H4 (cell line): Measurements from ENCODE around the gene ST7. TPM values are rescaled to one million over a fixed set of nuclear protein-coding genes. Genes with fewer than 3 reads are reported as not detected.
"Not testable (repeated sequence)": the region's sequence is repeated elsewhere in the genome, so short reads cannot be mapped to it uniquely, and the experiment has no call there.

Source experiments
- DNase-seq: peaks from one replicate; pipeline ENCODE4 v3.0.0-alpha.2; 2015; ENCODE audit warnings: low spot score
- total RNA-seq: library from RNA; depleted of rRNA; stranded (reverse); fragments of >200 nt; shearing (Covaris generic); gene quantifications from 2 replicates; pipeline ENCODE4 v1.2.3, GENCODE V29; 2014

ST7 gene
- total RNA-seq, 1 experiment from 2014 or later = 27.6 TPM

GRCh38 chr7:117218700-117219099, 265.4 kb downstream of the ST7 start:
- DNase-seq = no peak

- peak; percentile 19 for DNase-seq
Measured at GRCh38 chr7:117219485-117219884, 266.2 kb downstream of the ST7 start.

DNA sequence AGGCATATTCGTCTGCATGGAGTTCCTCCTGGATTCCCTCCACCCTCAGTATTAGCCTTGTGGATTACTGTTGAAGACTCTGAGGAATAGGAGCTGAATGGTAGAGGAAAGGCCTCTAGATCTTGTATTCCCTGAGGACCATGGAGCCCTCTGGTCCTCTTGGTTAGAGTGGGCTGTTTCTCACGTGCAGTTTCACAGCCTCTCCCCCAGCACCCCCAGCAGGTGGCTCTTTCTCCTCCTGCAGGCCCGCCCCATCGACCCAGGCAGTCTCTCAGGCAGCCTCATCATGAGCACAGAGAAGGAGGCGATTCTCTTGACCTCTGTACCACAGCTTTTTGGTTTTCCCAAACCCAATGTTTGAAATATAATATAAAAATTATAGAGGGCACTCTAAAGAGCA, 267.5 kb downstream of the ST7 start:
- DNase-seq = no peak

- DNase-seq = no peak
Measured at GRCh38 chr7:117225536-117225935, 272.2 kb downstream of the ST7 start.

GRCh38 chr7:117227091-117227490, 273.8 kb downstream of the ST7 start:
- no peak for DNase-seq

GRCh38 chr7:117229350-117229749, 276.0 kb downstream of the ST7 start:
- DNase-seq = no peak

DNA sequence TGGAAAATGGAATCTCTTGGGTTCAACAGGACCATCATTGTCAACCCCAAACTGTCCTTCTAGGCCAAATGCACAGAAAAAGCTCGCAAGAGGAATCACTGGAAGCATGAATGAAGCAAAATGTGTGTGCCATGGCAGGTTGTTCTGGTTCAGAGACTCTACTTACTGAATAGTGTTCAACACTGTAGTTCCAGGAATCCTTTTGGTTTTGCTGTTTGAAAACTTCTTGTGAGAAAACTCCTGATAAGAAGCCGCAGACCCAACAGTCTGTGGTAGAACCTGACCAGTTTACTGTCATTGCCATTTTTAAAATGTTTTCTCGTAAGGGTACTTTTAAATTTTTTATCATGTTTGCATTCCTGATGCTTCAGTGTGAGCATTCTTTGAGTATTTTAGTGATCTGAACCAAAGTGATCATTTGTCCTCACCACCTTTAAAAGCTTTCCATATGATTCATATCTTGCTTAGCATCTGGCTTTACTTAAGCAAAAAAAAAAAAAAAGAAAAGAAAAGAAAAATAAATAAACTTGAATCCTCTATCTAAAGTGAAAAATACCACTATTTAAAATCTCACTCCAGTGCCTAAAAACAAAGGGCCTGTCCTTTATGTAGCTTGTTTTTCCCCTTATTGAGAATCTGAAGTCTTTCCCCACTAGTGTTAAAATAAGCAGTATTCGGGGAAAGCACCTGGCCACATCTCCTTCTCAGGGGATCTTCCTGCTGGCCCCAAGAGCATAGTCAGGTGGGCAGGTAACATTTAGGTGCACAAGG, 277.2 kb downstream of the ST7 start:
- DNase-seq = no peak

GRCh38 chr7:117231047-117231359, 277.7 kb downstream of the ST7 start:
- DNase-seq = no peak

- DNase-seq = no peak
Measured at GRCh38 chr7:117237646-117238045, 284.3 kb downstream of the ST7 start.

GRCh38 chr7:117238472-117238871, 285.2 kb downstream of the ST7 start:
- no peak for DNase-seq

DNA sequence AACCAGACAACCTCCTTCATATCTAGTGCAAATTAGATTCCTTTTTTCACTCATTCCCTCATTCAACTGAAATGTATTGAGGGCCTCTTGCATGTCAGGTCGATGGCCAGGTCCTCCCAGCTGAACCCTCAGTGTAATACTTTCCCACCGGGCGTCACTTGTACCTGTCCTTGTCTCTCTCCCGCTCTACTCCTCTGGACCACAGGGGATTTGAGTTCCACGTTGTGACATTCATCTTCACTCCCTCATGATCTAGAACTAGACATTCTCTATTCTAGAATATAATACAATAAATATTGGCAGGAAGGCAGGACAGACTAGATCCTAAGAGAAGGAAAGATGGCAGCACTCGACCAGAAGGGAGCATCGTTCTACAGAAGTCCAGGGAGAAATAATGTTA, 285.6 kb downstream of the ST7 start:
- DNase-seq = no peak

- DNase-seq = no peak
Measured at GRCh38 chr7:117241088-117241487, 287.8 kb downstream of the ST7 start.

- no peak for DNase-seq
Measured at GRCh38 chr7:117243390-117243789, 290.1 kb downstream of the ST7 start.

DNA sequence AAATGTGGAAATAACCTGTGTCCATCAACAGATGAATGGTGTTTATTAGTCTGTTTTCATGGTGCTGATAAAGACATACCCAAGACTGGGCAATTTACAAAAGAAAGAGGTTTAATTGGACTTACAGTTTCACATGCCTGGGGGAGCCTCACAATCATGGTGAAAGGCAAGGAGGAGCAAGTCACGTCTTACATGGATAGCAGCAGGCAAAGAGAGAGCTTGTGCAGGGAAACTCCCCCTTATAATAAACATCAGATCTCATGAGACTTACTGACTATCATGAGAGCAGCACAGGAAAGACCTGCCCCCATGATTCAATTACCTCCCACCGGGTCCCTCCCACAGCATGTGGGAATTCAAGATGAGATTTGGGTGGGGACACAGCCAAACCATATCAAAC, 292.4 kb downstream of the ST7 start:
- DNase-seq = not testable (repeated sequence)

DNA sequence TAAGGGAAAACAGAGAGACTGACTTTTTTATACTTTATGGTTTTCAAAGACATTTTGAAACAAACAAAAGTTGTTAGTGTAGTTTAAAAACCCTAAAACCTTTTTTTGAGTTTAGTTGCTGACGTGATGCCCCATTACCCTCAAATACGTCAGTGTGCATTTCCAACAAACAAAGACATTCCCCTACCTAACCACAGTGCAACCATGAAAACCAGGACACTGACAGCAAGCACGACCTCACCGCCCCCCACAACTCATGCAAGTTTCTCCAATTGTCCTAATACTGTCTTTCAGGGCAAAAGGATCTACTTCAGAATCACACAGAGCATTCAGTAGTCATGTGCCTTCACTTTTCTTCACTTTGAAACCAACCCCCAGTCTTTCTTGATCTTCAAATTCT, 294.5 kb downstream of the ST7 start:
- DNase-seq = no peak

- peak; percentile 44 for DNase-seq
Measured at GRCh38 chr7:117248829-117249228, 295.5 kb downstream of the ST7 start.

- DNase-seq = no peak
Measured at GRCh38 chr7:117249696-117250095, 296.4 kb downstream of the ST7 start.

- DNase-seq = no peak
Measured at GRCh38 chr7:117250245-117250644, 296.9 kb downstream of the ST7 start.

DNA sequence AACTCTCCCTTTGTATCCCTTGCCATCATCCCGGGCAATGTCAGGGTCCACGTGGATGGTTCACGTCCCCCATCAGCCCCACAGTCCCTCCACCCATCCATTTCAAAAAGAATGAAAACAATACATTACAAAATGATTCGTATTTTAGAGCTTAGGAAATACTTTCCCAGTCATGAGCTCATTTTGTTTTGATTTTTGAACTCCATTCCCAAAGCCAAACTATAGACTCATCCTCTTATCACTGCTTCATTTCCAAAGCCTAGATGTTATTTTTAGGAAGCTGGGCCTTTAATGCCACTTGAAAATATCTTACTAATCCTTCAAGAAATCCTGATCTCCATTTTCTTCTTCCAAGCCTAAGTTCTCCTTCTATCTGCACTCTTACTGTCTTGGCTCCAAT, 297.5 kb downstream of the ST7 start:
- DNase-seq = no peak

DNA sequence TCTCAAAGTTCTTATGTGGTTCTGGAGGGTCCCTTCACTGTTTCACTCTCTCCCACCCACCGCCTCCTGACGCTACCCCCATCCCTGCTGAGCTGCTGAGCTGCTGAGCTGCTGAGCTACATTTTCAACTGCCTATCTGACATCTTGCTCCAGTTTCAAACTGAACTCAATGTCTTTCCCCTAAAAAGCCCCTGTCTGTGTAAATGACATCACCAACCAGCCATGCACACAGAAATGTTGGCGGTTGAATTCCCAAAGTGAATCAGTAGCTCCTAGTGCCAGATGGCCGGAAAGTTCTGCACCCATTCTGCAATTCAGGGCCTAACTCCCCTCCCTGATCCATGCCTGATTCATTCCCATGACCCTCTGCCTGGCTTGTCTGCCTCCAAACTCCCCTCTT, 298.4 kb downstream of the ST7 start:
- DNase-seq = no peak

DNA sequence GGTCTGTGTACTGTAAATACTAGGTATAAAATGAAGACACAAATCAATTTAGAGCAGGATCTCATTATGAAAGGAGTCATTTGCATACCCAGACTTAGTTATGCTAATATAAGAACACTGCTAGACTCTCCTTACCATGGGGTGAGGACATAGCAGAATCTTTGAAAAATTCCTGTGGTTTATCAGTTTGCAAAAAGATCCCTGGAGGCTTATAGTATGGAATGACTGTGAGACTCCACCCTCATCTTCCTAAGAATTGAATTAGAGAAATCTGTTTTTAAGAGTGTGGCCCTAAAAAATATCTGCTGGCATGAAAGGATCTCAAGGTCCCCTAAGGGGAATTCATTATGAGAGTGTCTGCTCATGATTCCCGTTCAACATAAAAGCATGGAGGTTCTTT, 306.3 kb downstream of the ST7 start:
- no peak for DNase-seq

GRCh38 chr7:117262546-117262945, 309.2 kb downstream of the ST7 start:
- DNase-seq = no peak

DNA sequence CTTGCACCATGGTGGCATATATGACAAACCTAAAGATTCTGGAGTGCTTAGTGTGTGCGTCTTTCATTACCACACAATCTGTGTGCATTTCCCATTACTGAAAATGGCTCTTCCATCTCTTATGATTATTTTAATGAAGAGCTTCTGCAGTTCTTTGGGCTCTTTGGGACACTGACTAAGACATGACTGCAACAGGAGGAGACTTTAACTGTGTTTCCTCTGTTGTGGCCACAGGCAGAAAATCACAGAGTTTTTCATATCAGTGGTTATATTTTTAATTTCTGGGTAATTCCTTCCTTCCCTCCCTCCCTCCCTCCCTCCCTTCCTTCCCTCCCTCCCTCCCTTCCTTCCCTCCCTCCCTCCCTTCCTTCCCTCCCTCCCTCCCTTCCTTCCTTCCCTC, 311.4 kb downstream of the ST7 start:
- DNase-seq = no peak

DNA sequence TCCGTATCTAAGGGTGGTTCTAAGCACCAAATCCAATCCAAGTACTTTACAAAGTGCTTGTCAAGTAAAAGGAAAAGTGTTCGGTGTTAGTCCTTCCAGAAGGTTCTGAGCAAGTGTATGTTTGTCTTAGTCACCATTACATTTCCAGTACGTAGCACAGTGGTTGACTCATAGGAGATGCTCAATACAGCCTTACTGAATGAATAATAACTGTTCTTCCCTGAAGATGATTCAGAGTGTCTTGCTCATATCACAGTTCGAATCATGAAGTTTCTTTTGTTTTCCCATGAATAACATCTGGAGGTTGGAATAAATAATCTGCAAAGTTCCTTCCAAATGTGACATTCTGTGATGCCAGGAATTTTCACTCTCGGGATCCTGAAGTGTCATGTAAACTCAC, 316.1 kb downstream of the ST7 start:
- DNase-seq = peak; percentile 48
